Bronchial smooth muscle cell (primary cell): ENCODE measurements around the gene OR2T2. TPM values are rescaled to one million over a fixed set of nuclear protein-coding genes. Genes with fewer than 3 reads are reported as not detected.

ENCODE experiments used
- total RNA-seq: library from RNA; depleted of rRNA; stranded (reverse); fragments of >200 nt; gene quantifications from 2 replicates; pipeline ENCODE4 v1.2.1, GENCODE V29; 2014

Gene OR2T2, protein sequence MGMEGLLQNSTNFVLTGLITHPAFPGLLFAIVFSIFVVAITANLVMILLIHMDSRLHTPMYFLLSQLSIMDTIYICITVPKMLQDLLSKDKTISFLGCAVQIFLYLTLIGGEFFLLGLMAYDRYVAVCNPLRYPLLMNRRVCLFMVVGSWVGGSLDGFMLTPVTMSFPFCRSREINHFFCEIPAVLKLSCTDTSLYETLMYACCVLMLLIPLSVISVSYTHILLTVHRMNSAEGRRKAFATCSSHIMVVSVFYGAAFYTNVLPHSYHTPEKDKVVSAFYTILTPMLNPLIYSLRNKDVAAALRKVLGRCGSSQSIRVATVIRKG
- not detected in 2 replicates for total RNA-seq

DNA sequence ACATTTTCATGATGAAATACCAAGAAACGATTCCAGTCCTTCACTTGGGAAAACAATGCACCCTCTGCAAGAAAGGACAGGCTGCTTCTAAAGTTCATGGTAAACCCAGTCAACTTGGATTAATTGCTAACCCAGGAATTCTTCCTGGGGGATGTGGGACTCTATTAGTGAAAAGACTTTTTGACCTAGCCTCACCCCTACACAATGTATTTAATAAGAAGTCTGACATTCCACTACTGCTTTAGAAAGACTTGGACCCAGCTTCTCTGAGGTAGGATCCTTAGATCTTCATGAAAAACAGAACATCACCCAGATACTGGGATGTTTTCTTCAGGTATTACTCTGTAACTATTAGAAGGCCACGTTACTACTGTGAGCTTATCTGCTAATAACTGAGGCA lies at the start of gene OR2T2:
OR2T2 (plus strand) TSS at position 239 of the 400 bp plus-strand sequence. CDS start 7,161 bp downstream, outside the sequence.

DNA sequence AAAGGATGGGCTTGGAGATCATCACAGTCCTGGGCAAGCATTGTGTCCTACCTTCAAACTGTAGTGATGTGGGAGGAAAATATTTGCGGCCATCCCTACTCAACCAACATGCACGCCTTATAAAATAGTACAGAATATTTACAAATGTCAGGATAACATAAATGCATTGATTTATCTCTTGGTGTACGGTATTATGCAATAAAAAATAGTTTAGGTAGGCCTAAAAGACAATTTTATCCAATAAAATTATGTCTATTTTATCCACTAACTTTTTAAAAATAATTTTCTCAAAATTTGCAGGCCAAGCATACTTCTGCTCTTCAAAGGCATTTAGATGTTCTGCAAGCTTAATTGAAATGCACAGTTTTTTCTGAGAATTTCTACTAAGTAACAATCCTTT lies 42.7 kb upstream of the OR2T2 start, which contains the start of gene OR2T1:
OR2T1 (plus strand) TSS at position 301 of the 400 bp plus-strand sequence. CDS start 3,100 bp downstream, outside the sequence.

DNA sequence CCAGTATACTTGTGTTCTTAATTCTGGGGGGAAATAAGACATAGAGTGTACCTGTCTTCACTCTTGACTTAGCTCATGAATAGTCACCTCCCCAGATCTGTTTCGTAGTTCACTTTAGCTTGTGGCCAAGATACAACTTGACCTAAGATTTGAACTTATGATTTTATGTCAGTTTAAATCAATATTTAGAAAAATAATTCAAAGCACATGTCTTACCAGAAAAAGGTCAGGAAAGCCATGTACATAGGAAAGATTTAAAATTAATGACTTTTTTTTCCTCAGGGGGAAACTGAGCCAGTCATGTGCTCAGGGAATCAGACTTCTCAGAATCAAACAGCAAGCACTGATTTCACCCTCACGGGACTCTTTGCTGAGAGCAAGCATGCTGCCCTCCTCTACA lies 27.6 kb downstream of the OR2T2 start, which contains the start of gene OR2T3:
OR2T3 (plus strand) TSS at position 301 of the 400 bp plus-strand sequence; CDS start at position 301, 0 bp downstream.

DNA sequence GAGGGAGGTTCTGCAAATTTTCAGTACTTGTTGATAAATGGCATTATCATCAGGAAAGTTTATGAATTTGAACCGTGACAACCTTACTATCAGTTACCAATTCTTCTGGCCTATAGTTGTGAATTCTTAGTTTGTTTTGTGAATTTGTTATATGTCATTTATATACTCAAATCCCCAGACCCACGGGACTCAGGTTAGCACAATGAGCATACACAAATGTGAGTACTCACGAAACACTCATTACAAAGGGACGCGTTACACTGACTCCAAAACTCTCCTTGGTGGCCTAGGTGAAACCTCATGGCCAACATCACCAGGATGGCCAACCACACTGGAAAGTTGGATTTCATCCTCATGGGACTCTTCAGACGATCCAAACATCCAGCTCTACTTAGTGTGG lies 42.9 kb downstream of the OR2T2 start, which contains the start of gene OR2T5:
OR2T5 (plus strand) TSS at position 301 of the 400 bp plus-strand sequence; CDS start at position 301, 0 bp downstream.

Other genes starting within 250 kb of the OR2T2 start
- not detected in 2 replicates for gene OR2M3, start 248.4 kb upstream of the OR2T2 start, total RNA-seq
- under 0.01 TPM in 1 of 2 replicates, not detected in the other for gene OR2M4, start 214.2 kb upstream of the OR2T2 start, total RNA-seq
- gene OR2T33, start 167.7 kb upstream of the OR2T2 start, total RNA-seq: not detected in 2 replicates
- not detected in 2 replicates for gene OR2T12, start 142.2 kb upstream of the OR2T2 start, total RNA-seq
- gene OR2M7, start 121.1 kb upstream of the OR2T2 start, total RNA-seq: not detected in 2 replicates
- gene OR14C36, start 96.9 kb upstream of the OR2T2 start, total RNA-seq: not detected in 2 replicates
- not detected in 2 replicates for gene OR2T4, start 84.0 kb upstream of the OR2T2 start, total RNA-seq
- not detected in 2 replicates for gene OR2T6, start 69.9 kb upstream of the OR2T2 start, total RNA-seq
- not detected in 2 replicates for gene OR2T1, start 42.6 kb upstream of the OR2T2 start, total RNA-seq
- gene OR2T3, start 27.7 kb downstream of the OR2T2 start, total RNA-seq: not detected in 2 replicates
- gene OR2T5, start 43.0 kb downstream of the OR2T2 start, total RNA-seq: not detected in 2 replicates
- gene OR2G6, start 62.4 kb downstream of the OR2T2 start, total RNA-seq: not detected in 2 replicates
- not detected in 2 replicates for gene OR2T29, start 117.1 kb downstream of the OR2T2 start, total RNA-seq
- gene OR2T34, start 129.1 kb downstream of the OR2T2 start, total RNA-seq: not detected in 2 replicates
- gene OR2T10, start 152.1 kb downstream of the OR2T2 start, total RNA-seq: not detected in 2 replicates
- gene OR2T11, start 189.5 kb downstream of the OR2T2 start, total RNA-seq: not detected in 2 replicates
- not detected in 2 replicates for gene OR2T35, start 199.6 kb downstream of the OR2T2 start, total RNA-seq
- not detected in 2 replicates for gene OR2T27, start 209.9 kb downstream of the OR2T2 start, total RNA-seq